ENCODE data around the gene RSPH4A.
"Not testable (repeated sequence)": the region's sequence is repeated elsewhere in the genome, so short reads cannot be mapped to it uniquely, and the experiment has no call there.

RSPH4A gene

GRCh38 chr6:116615937-116616736, at the start of gene RSPH4A:
Gene RSPH4A (plus strand): TSS chr6:116616479. CDS start chr6:116616624, 145 bp downstream.
- DNase-seq = peak; percentile 90

GRCh38 chr6:116568111-116568510, 48.2 kb upstream of the RSPH4A start:
- DNase-seq = no peak

GRCh38 chr6:116568821-116569755, 47.2 kb upstream of the RSPH4A start:
- no peak for DNase-seq

GRCh38 chr6:116570856-116571682, 45.2 kb upstream of the RSPH4A start, which contains the start of gene RWDD1:
Gene RWDD1 (plus strand): TSS chr6:116571504. CDS start chr6:116571583, 79 bp downstream.
- peak; percentile 98 for DNase-seq

- no peak for DNase-seq
Measured at GRCh38 chr6:116571683-116572000, 44.6 kb upstream of the RSPH4A start.

GRCh38 chr6:116572162-116572561, 44.1 kb upstream of the RSPH4A start:
- peak; percentile 29 for DNase-seq

GRCh38 chr6:116575227-116575626, 41.1 kb upstream of the RSPH4A start:
- DNase-seq = no peak

GRCh38 chr6:116577486-116577885, 38.8 kb upstream of the RSPH4A start:
- peak; percentile 22 for DNase-seq

GRCh38 chr6:116578335-116578734, 37.9 kb upstream of the RSPH4A start:
- no peak for DNase-seq

GRCh38 chr6:116579143-116579542, 37.1 kb upstream of the RSPH4A start:
- no peak for DNase-seq

- no peak for DNase-seq
Measured at GRCh38 chr6:116580198-116580597, 36.1 kb upstream of the RSPH4A start.

GRCh38 chr6:116586276-116586675, 30.0 kb upstream of the RSPH4A start:
- no peak for DNase-seq

- no peak for DNase-seq
Measured at GRCh38 chr6:116586738-116587137, 29.5 kb upstream of the RSPH4A start.

GRCh38 chr6:116595247-116595646, 21.0 kb upstream of the RSPH4A start:
- no peak for DNase-seq

GRCh38 chr6:116596815-116597214, 19.5 kb upstream of the RSPH4A start:
- DNase-seq = no peak

GRCh38 chr6:116603916-116604315, 12.4 kb upstream of the RSPH4A start:
- not testable (repeated sequence) for DNase-seq

GRCh38 chr6:116604868-116605267, 11.4 kb upstream of the RSPH4A start:
- not testable (repeated sequence) for DNase-seq

- DNase-seq = no peak
Measured at GRCh38 chr6:116605935-116606334, 10.3 kb upstream of the RSPH4A start.

- DNase-seq = no peak
Measured at GRCh38 chr6:116611056-116611455, 5.2 kb upstream of the RSPH4A start.

- DNase-seq = no peak
Measured at GRCh38 chr6:116616737-116617053, 416 bp downstream of the RSPH4A start.

GRCh38 chr6:116624036-116624805, 7.9 kb downstream of the RSPH4A start:
- DNase-seq = no peak

GRCh38 chr6:116625872-116626271, 9.6 kb downstream of the RSPH4A start:
- DNase-seq = no peak
